ENCODE results near the gene GZMB. TPM values are rescaled to one million over a fixed set of nuclear protein-coding genes. Genes with fewer than 3 reads are reported as not detected.

Gene GZMB
- total and polyA plus RNA-seq, 2 of the 13 experiments (the other 11 are each of a cell fraction or from before 2014, with no cell fraction given), result 0.12 TPM; not detected in 1

DNA sequence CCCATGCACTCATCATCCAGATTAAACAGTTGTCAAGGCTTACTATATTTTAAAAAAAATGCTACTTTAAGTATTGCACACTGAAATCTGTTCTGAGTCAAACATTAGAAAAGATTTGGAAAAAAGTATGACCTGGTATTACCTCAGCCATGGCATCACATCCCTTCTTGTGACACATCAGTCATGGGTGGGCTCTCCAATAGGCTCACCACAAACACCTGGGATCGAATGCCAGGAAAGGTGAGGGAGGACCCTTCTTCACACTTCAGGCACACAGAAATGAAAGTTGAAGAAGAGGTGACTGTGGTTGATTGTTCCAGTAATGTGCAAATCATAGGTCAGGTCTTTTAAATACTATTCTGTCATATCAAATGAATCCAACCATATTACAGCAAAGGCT is 36.6 kb upstream of the GZMB start (continued):
- no peak for TF ChIP-seq MIER3 (CRISPR knock-in tag; IDR thresholded peaks at IDR 0.05; ENCODE audit: borderline replicate concordance)
- TF ChIP-seq TBP (CRISPR knock-in tag; IDR thresholded peaks at IDR 0.05), result no peak

- no peak overlapping the region for H2AFZ ChIP-seq (ENCODE audit: low read length)
- no peaks in the 10 kb centered on the region for H3K4me1 ChIP-seq (ENCODE audit: insufficient read depth, low read length)
- H3K4me3 ChIP-seq (replicated peaks in 1 of 3; ENCODE audit: insufficient read depth in 1 of 3, low read depth in 2 of 3, low read length in 3 of 3), result no peak overlapping the region
- ATAC-seq (no peak), FAIRE-seq (no peak), DNase-seq (ENCODE audit: low spot score) (no peak)
- H3K27ac ChIP-seq (ENCODE audit: extremely low read length, insufficient read depth, low read length), result no peak overlapping the region
- H4K20me1 ChIP-seq (ENCODE audit: insufficient read depth, low read length), result no peaks in the 10 kb centered on the region
- peaks cover 0 to 7% of the 10 kb centered on the region in 2 experiments; a peak in 3 of 5 replicates for H3K27me3 ChIP-seq (ENCODE audit: control insufficient read depth in 1 of 2, insufficient read depth in 2 of 2, low read length in 2 of 2)
- no peaks in the 10 kb centered on the region for H3K36me3 ChIP-seq (replicated peaks in 1 of 2; ENCODE audit: control insufficient read depth in 1 of 2, insufficient read depth in 2 of 2, low read length in 2 of 2)
- in situ Hi-C loops (cut with HindIII; ENCODE audit: extremely low pct_ligation_motif_present, low pct_unique_long_range_greater_than_20kb) (no loop called here), intact Hi-C loops (cut with micrococcal nuclease; ENCODE audit: unreplicated experiment) (no loop called here)
- POLR2A ChIA-PET, result no interaction called here
- WGBS (ENCODE audit: low lambda C conversion rate), result 7% methylated on average over 1 of the region's 1 CpG
- TF ChIP-seq ZNF333 (CRISPR knock-in tag; IDR thresholded peaks at IDR 0.05; ENCODE audit: borderline replicate concordance) (no peak), SIX1 (CRISPR knock-in tag; IDR thresholded peaks at IDR 0.05; ENCODE audit: borderline replicate concordance) (no peak), ZFP90 (CRISPR knock-in tag; IDR thresholded peaks at IDR 0.05; ENCODE audit: borderline replicate concordance) (no peak), NFE2L2 (IDR thresholded peaks at IDR 0.05; ENCODE audit: low read length) (no peak), ZNF781 (CRISPR knock-in tag; IDR thresholded peaks at IDR 0.05; ENCODE audit: borderline replicate concordance, not compliant biosample characterization) (no peak), SAFB2 (CRISPR knock-in tag; IDR thresholded peaks at IDR 0.05; ENCODE audit: borderline replicate concordance, low read depth) (no peak), ZSCAN25 (CRISPR knock-in tag; IDR thresholded peaks at IDR 0.05) (no peak)
- H3K9me3 ChIP-seq (ENCODE audit: low read length), result no peaks in the 10 kb centered on the region
- no TSS peak for BruUV-seq (replicated peaks)
- CTCF ChIA-PET (ENCODE audit: low intra/inter-chr PET ratio, low total read pairs), result no interaction called here
- H3K4me2 ChIP-seq (ENCODE audit: low read depth, low read length), result no peak overlapping the region
- H3K79me2 ChIP-seq (ENCODE audit: insufficient read depth, low read length), result no peaks in the 10 kb centered on the region
- no peak overlapping the region for H3K9ac ChIP-seq (ENCODE audit: insufficient read depth, low read depth, low read length)
These were observed 35.7 kb upstream of the GZMB start for GRCh38 chr14:24669651-24670050.
